Posterior cingulate gyrus (tissue), 11 donors: ENCODE measurements around the gene BDP1.

Source experiments
- DNase-seq, 10 donors: peaks; one replicate each; pipeline versions ENCODE4 v3.0.0 to v3.0.0-alpha.2; 2020 to 2021; ENCODE audit warnings: mixed read lengths in 3 of 10
- intact Hi-C: fragments of 100-400 bp; cut with DNase I; formaldehyde crosslinking; loops from one replicate; pipeline ENCODE4 v1.15.1; 2023

The BDP1 gene

GRCh38 chr5:71615809-71616208 is 160.4 kb downstream of the BDP1 start:
- intact Hi-C loops = no loop called here
- no peak for DNase-seq
